Fibroblast of villous mesenchyme (primary cell): ENCODE measurements around the gene SLC30A7. TPM values are rescaled to one million over a fixed set of nuclear protein-coding genes. Genes with fewer than 3 reads are reported as not detected.

Source experiments
- DNase-seq: peaks from one replicate; pipeline ENCODE4 v3.0.0-alpha.2; 2010; ENCODE audit warnings: low read depth
- H3K4me3 ChIP-seq: 2 replicates; pipeline ENCODE4 v1.5.1; 2011; ENCODE audit warnings: low read depth, mild to moderate bottlenecking, low read length
- total RNA-seq: library from RNA; depleted of rRNA; stranded (reverse); fragments of >200 nt; gene quantifications from 2 replicates; pipeline ENCODE4 v1.2.3, GENCODE V29; 2012
- TF ChIP-seq, protein P1 (sequence below): IDR thresholded peaks from 2 replicates; pipeline ENCODE4 v1.5.1; 2012; ENCODE audit warnings: low read depth, mild to moderate bottlenecking, low read length; ENCODE audit not compliant: insufficient read depth

SLC30A7 gene
- total RNA-seq, 1 donor = 90.7 TPM

DNA sequence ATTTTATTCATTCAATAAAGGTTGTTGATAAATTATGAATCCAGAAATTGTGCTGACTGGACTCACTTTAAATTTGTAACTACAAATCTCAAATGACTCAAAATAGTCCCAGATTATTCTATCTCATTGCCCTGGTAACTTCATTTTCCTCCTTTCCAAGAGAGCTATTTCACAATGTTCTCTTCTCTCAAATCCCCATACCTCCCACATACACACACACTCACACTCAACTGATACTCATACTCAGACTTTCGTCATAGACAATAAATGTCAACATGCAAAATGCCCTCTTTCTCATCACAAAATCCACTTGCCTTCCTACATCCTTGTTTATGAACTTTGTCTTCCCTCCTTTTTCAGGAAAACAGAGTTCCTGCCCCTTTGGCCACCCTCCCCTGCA, 34.5 kb upstream of the SLC30A7 start:
- TF ChIP-seq, protein P1, sequence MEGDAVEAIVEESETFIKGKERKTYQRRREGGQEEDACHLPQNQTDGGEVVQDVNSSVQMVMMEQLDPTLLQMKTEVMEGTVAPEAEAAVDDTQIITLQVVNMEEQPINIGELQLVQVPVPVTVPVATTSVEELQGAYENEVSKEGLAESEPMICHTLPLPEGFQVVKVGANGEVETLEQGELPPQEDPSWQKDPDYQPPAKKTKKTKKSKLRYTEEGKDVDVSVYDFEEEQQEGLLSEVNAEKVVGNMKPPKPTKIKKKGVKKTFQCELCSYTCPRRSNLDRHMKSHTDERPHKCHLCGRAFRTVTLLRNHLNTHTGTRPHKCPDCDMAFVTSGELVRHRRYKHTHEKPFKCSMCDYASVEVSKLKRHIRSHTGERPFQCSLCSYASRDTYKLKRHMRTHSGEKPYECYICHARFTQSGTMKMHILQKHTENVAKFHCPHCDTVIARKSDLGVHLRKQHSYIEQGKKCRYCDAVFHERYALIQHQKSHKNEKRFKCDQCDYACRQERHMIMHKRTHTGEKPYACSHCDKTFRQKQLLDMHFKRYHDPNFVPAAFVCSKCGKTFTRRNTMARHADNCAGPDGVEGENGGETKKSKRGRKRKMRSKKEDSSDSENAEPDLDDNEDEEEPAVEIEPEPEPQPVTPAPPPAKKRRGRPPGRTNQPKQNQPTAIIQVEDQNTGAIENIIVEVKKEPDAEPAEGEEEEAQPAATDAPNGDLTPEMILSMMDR = no peak

DNA sequence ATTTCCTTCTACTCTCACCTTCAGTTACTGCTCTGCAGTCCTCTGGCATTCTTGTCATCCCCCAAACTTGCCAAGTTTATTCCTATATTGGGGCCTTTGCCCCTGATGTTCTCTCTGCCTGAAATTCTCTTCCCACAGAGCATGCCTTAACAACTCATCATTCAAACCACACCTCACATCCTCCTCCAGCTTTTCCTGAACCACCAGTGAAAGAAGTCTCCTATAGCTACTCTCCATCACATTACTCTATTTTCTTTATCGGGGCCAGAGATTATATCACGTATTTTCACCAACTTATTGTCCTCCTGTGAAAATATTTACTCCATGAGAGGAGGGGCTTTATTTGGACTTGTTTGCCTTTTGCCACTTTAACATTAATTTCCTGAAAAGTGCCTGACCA, 33.3 kb upstream of the SLC30A7 start:
- H3K4me3 ChIP-seq = no peak overlapping the region
- DNase-seq = peak; percentile 44
- TF ChIP-seq, protein P1 = no peak

More for the DNA sequence above, 34.5 kb upstream of the SLC30A7 start:
- DNase-seq = peak; percentile 72
- no peak overlapping the region for H3K4me3 ChIP-seq

DNA sequence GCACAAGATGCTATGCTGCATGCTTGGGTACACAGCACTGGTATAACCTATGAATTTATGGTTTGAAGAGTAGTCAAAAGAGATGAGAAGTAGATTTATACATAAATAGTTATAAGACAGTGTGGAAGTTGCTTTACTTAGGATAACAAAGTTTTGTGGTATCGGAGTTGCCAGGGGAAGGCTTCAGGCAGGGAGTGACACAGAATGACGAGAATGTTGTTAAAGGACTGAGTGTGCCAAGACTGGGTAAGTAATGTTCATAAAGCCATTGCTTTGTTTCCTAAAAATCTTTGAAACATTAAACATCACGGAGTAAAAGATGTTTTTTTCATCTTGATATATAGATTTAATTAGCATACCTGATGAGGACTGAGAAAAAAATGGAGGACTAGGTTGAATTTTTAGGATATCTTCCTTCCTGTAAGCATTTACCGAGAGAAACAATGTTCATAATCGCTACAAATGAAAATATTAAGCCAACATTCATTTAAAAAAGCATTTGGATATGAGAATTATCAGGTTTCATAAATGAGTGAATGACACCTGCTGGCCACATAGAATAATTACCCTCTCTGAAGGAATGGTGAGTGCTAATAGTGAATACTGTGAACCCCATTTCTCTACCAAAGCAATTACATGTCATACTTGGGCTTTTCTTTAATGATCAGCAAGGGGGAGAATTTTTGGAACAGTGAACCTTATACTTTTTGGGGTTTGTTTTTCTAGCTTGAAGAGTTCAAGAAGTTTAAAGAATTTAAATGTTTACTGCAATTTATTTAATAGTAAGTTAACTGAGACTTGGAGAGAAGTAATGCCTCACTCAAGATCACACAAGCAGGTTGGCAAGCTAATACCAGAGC, 29.6 kb upstream of the SLC30A7 start:
- peak; percentile 68 for DNase-seq
- no peak overlapping the region for H3K4me3 ChIP-seq
- TF ChIP-seq, protein P1 = peak; percentile 60

DNA sequence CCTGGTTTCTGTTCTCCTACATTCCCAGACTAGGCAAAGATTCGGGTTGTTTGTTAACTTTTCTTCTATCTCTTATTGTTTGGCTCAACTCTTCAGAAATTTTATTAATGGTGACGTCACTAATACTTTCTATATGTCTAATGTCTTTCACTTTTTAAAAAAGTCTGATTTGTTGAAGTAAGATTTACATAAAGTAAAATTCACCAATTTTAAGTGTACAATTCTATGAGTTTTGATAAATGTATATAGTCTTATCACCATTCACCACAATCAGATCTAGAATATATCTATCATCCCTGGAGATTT, 29.0 kb upstream of the SLC30A7 start:
- TF ChIP-seq, protein P1 = no peak
- no peak for DNase-seq
- H3K4me3 ChIP-seq = no peak overlapping the region

DNA sequence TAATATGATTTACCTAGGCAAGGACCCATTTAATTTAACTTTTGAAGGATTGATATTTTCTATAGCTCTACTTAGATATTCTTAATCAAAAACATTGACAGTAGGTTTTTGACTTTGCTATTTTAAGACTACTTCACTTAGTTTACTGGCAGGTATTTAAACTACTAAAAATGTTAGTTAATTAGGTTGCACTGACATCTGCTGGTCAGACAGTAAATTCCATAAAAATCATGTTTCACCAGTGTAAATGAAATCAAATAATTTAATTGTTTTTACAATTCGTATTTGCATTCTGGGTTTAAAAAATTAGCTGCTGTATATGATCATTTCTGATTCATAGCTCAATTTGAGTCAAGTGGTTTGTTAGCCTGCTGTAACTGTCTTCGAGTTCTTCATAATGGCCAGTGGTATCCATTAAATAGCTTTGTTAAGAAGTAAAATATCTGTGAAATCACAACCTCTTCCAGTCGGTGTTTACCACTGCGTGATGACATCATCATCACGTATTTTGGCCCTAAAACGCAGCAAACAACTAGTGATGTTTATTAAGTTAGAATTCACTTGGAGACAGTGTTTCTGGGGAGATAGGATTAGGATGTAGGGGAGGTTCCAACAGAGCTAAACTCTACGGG, 27.4 kb upstream of the SLC30A7 start:
- TF ChIP-seq, protein P1 = peak; percentile 55
- H3K4me3 ChIP-seq = peak overlapping the region; percentile 17
- DNase-seq = peak; percentile 73

DNA sequence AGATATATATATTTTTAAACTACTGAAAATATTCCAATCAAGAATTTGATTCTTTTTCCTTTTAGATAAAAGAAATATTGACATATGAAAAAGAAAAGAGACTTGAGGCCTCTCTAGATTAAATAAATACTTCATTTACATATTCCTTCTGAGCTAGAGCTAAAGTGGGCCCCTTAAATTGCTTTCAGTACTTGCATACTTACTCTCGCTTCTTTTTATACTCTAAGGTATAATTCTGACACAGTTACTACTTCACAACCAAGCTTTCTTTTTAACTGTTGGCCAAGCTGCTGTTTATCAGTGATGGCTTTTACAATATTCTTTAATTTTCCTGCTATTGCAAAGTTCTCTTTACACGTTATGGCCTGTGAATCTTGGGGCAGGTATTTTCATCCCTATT, 25.9 kb upstream of the SLC30A7 start:
- TF ChIP-seq, protein P1 = no peak
- DNase-seq = no peak
- H3K4me3 ChIP-seq = no peak overlapping the region
